Thoracic aorta (tissue), 2 donors: ENCODE results near the gene BRI3. TPM values are rescaled to one million over a fixed set of nuclear protein-coding genes. Genes with fewer than 3 reads are reported as not detected.

Source experiments
- ATAC-seq: fragments of 150-250 bp; one replicate; pipeline ENCODE4 v1.8.0; 2017; ENCODE audit warnings: low read depth; ENCODE audit not compliant: insufficient number of reproducible peaks, low FRiP score
- DNase-seq: peaks from one replicate; pipeline ENCODE4 v3.0.0-alpha.2; 2020; ENCODE audit warnings: low spot score
- H3K27ac ChIP-seq, 2 donors: fragments of 200-600 bp; sonication (generic); 1 replicate in 1 of 2; 2 replicates in 1 of 2; pipeline ENCODE4 v1.5.1; 2016; ENCODE audit warnings: mild to moderate bottlenecking in 2 of 2, moderate library complexity in 2 of 2
- H3K27me3 ChIP-seq: fragments of 200-600 bp; sonication (generic); replicated peaks from 2 replicates; pipeline ENCODE4 v1.6.0; 2016; ENCODE audit warnings: mild to moderate bottlenecking; ENCODE audit not compliant: insufficient read depth
- H3K36me3 ChIP-seq: fragments of 200-600 bp; sonication (generic); one replicate; pipeline ENCODE4 v1.5.1; 2016
- H3K4me1 ChIP-seq, 2 donors: fragments of 200-600 bp; sonication (generic); 1 replicate in 1 of 2; 2 replicates in 1 of 2; pipeline versions ENCODE4 v1.5.1 to v1.6.0; 2016; ENCODE audit warnings: low read depth in 2 of 2, mild to moderate bottlenecking in 1 of 2; ENCODE audit not compliant: control insufficient read depth in 1 of 2
- H3K4me3 ChIP-seq: fragments of 200-600 bp; sonication (generic); 2 replicates; pipeline ENCODE4 v1.5.1; 2016; ENCODE audit warnings: mild to moderate bottlenecking
- H3K9me3 ChIP-seq: fragments of 200-600 bp; sonication (generic); 2 replicates; pipeline ENCODE4 v1.5.1; 2016
- CTCF ChIP-seq: fragments of 200-600 bp; sonication (generic); IDR thresholded peaks from one replicate; pipeline ENCODE4 v1.5.1; 2019; ENCODE audit warnings: antibody characterized with exemption
- total RNA-seq, 2 donors: library from RNA; depleted of rRNA; stranded (reverse); fragments of >200 nt; gene quantifications; one replicate each; pipeline versions ENCODE4 v1.1.0 to v1.2.3, GENCODE V29; 2016

The BRI3 gene
- total RNA-seq, 2 donors from 2014 or later: 95.1 to 104 TPM

GRCh38 chr7:98286093-98286539 is 4.6 kb downstream of the BRI3 start:
- no peak for TF ChIP-seq CTCF
- H3K27ac ChIP-seq: peak overlapping the region; percentile 97 to 98
- peaks cover 6% of the 10 kb centered on the region for H3K36me3 ChIP-seq
- H3K9me3 ChIP-seq: no peaks in the 10 kb centered on the region
- DNase-seq (peak; percentile 40), ATAC-seq (peak; percentile 16)
- H3K4me1 ChIP-seq: peaks cover 56 to 67% of the 10 kb centered on the region in 2 donors
- peak overlapping the region; percentile 97 for H3K4me3 ChIP-seq
- H3K27me3 ChIP-seq: no peaks in the 10 kb centered on the region

GRCh38 chr7:98286701-98287485 is 5.4 kb downstream of the BRI3 start:
- H3K27ac ChIP-seq: peak overlapping the region; percentile 17 to 98
- no peak for ATAC-seq
- peaks cover 12% of the 10 kb centered on the region for H3K36me3 ChIP-seq
- peaks cover 56 to 67% of the 10 kb centered on the region in 2 donors for H3K4me1 ChIP-seq
- peak overlapping the region; percentile 97 for H3K4me3 ChIP-seq
- TF ChIP-seq CTCF: no peak
- no peak for DNase-seq
- no peaks in the 10 kb centered on the region for H3K9me3 ChIP-seq
- H3K27me3 ChIP-seq: no peaks in the 10 kb centered on the region

GRCh38 chr7:98287486-98287959 is 6.0 kb downstream of the BRI3 start:
- Histone ChIP-seq H3K4me1 (peaks cover 56 to 67% of the 10 kb centered on the region in 2 donors), H3K9me3 (no peaks in the 10 kb centered on the region), H3K36me3 (peaks cover 18% of the 10 kb centered on the region), H3K27ac (peak overlapping the region; percentile 17 to 98), H3K4me3 (peak overlapping the region; percentile 97), H3K27me3 (no peaks in the 10 kb centered on the region)
- DNase-seq (no peak), ATAC-seq (no peak)
- TF ChIP-seq CTCF: no peak

GRCh38 chr7:98288064-98288823 is 6.8 kb downstream of the BRI3 start:
- H3K27ac ChIP-seq: no peak overlapping the region
- TF ChIP-seq CTCF: no peak
- ATAC-seq (no peak), DNase-seq (no peak)
- no peaks in the 10 kb centered on the region for H3K9me3 ChIP-seq
- H3K27me3 ChIP-seq: no peaks in the 10 kb centered on the region
- peaks cover 24% of the 10 kb centered on the region for H3K36me3 ChIP-seq
- H3K4me1 ChIP-seq: peaks cover 56 to 61% of the 10 kb centered on the region in 2 donors
- H3K4me3 ChIP-seq: peak overlapping the region; percentile 97

GRCh38 chr7:98289333-98289875 is 7.9 kb downstream of the BRI3 start:
- ATAC-seq: no peak
- Histone ChIP-seq H3K27me3 (no peaks in the 10 kb centered on the region), H3K36me3 (peaks cover 31% of the 10 kb centered on the region), H3K9me3 (no peaks in the 10 kb centered on the region), H3K27ac (no peak overlapping the region), H3K4me1 (peaks cover 46 to 50% of the 10 kb centered on the region in 2 donors), H3K4me3 (no peak overlapping the region)
- TF ChIP-seq CTCF: no peak
- DNase-seq: no peak
